ENCODE data around the gene MSI2. TPM values are rescaled to one million over a fixed set of nuclear protein-coding genes. Genes with fewer than 3 reads are reported as not detected.

MSI2 gene
- total and polyA plus RNA-seq, 12 donors: 32.6 to 411 (median 148) TPM

DNA sequence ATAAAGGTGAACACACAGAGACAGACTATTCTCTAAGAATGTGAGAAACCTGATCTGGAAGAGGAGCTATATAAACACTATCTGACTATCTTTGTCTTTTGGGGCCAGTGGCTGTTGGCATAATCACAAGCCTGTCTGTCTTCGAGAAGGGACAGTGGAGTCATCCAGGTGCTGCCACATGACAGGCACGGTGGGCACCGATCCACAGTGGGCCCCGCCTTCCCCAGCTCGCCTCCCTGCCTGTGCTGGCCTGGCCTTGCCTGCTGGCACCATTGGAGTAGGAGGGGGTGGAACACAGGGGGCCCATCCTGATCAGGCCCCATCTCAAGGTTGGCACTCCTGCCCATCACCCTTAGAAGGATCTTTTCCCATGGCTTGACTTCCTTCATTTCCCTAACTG, 376.0 kb downstream of the MSI2 start:
- 77 to 86% (median 83%) methylated on average over 2 to 5 of the region's 5 CpGs for WGBS, 4 donors
- no peak overlapping the region for H3K27ac ChIP-seq
- peak in 1 of 7 donors; percentile 11 for DNase-seq
- no peaks in the 10 kb centered on the region for H3K9me3 ChIP-seq (replicated peaks in 1 of 3)
- intact Hi-C loops (cut with DNase I): no loop called here
- H3K36me3 ChIP-seq (replicated peaks in 1 of 2): no peaks in the 10 kb centered on the region
- no peak overlapping the region for H3K4me3 ChIP-seq
- no peak for TF ChIP-seq POLR2A (IDR thresholded peaks at IDR 0.05)
- TF ChIP-seq, protein P1, sequence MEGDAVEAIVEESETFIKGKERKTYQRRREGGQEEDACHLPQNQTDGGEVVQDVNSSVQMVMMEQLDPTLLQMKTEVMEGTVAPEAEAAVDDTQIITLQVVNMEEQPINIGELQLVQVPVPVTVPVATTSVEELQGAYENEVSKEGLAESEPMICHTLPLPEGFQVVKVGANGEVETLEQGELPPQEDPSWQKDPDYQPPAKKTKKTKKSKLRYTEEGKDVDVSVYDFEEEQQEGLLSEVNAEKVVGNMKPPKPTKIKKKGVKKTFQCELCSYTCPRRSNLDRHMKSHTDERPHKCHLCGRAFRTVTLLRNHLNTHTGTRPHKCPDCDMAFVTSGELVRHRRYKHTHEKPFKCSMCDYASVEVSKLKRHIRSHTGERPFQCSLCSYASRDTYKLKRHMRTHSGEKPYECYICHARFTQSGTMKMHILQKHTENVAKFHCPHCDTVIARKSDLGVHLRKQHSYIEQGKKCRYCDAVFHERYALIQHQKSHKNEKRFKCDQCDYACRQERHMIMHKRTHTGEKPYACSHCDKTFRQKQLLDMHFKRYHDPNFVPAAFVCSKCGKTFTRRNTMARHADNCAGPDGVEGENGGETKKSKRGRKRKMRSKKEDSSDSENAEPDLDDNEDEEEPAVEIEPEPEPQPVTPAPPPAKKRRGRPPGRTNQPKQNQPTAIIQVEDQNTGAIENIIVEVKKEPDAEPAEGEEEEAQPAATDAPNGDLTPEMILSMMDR (IDR thresholded peaks at IDR 0.05): no peak
- no peaks in the 10 kb centered on the region for H3K4me1 ChIP-seq (replicated peaks in 1 of 2)
- H3K27me3 ChIP-seq: no peaks in the 10 kb centered on the region

DNA sequence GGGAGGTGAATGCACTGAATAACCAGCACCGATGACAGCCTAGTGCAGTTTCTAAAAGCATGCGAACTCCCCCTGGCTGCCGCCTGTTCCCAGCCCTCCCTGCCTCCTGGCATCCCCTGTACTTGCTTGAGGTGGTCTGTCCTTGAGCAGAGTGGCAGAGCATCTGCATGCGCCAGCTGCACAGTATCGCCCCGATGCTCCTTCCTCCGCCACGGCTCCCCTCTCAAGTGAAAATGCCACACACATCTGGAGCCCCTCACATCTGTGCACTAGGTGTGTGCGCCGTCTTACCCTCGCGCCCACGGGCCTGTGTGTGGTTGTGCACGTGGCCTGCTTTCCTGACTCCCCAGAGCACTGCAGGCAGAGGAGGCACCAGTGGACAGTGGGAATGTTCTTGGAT, 376.9 kb downstream of the MSI2 start:
- no peaks in the 10 kb centered on the region for H3K9me3 ChIP-seq (replicated peaks in 1 of 3)
- H3K4me3 ChIP-seq: no peak overlapping the region
- peak in 1 of 7 donors; percentile 10 for DNase-seq
- intact Hi-C loops (cut with DNase I): no loop called here
- H3K27me3 ChIP-seq: no peaks in the 10 kb centered on the region
- H3K4me1 ChIP-seq (replicated peaks in 1 of 2): no peaks in the 10 kb centered on the region
- no peaks in the 10 kb centered on the region for H3K36me3 ChIP-seq (replicated peaks in 1 of 2)
- TF ChIP-seq, protein P1 (IDR thresholded peaks at IDR 0.05): no peak
- no peak for TF ChIP-seq POLR2A (IDR thresholded peaks at IDR 0.05)
- no peak overlapping the region for H3K27ac ChIP-seq
- 84 to 93% (median 86%) methylated on average over 14 of the region's 14 CpGs for WGBS, 4 donors

DNA sequence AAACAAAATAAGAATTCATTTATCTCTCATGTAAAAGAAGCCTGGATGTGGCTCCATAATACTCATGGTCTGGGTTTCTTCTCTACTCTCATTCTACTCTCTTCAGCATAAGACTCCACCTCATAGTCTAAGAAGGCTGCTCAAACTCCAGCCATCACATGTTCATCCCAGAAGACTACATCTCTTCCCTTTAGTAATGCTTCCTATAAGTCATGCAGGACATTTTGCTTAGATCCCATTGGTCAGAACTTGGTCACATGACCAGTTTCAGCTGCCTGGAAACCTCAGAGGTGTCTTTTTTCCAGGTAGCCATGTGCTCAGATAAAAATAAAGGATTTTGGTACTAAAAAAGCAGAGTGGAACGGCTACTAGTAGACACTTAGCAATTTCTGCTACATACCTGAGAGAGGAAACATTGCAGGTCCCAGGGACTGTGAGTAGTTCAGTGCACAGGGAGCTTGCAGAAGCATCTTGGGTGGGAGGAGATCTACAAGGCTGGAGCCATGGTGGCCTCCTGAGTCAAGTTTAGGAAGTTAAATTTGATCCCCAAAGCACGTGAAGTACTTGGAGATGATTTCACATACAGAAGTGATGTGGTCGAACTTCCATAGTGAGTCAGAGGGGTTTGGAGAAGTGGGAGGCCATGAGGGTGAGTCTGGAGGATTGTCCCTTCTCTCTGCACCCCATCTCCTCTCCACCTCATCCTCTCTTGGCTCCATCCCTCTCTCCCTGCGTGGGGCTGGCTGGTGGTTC, 378.6 kb downstream of the MSI2 start:
- TF ChIP-seq, protein P1 (IDR thresholded peaks at IDR 0.05): no peak
- no peak for TF ChIP-seq POLR2A (IDR thresholded peaks at IDR 0.05)
- Histone ChIP-seq H3K27me3 (no peaks in the 10 kb centered on the region), H3K36me3 (replicated peaks in 1 of 2) (no peaks in the 10 kb centered on the region), H3K27ac (no peak overlapping the region), H3K4me1 (replicated peaks in 1 of 2) (no peaks in the 10 kb centered on the region), H3K9me3 (replicated peaks in 1 of 3) (no peaks in the 10 kb centered on the region), H3K4me3 (no peak overlapping the region)
- no peak for DNase-seq
- 60 to 100% (median 83%) methylated on average over 4 of the region's 4 CpGs for WGBS, 4 donors
- intact Hi-C loops (cut with DNase I): no loop called here

DNA sequence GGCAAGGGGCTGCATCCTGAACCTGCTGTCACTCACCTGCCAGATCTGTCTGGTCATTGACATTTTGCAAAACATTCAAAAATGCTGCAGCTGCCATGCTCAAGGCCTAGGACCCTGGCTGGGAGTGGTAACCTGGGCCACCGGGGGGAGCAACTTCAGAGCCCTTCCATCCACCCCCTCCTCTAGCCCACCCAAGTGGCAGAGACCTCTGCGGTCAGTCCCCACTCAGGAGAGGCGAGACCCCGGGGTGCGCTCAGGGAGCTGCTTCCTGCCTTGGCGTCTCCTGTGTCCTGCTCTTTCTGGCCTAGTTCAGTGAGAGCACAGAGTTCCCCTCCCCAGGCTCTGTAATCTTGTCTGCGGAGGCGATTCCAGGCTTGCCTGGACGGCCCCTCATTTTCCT, 380.0 kb downstream of the MSI2 start:
- TF ChIP-seq, protein P1 (IDR thresholded peaks at IDR 0.05): no peak
- TF ChIP-seq POLR2A (IDR thresholded peaks at IDR 0.05): no peak
- Histone ChIP-seq H3K27me3 (no peaks in the 10 kb centered on the region), H3K27ac (no peak overlapping the region), H3K4me3 (no peak overlapping the region), H3K36me3 (replicated peaks in 1 of 2) (no peaks in the 10 kb centered on the region), H3K9me3 (replicated peaks in 1 of 3) (no peaks in the 10 kb centered on the region), H3K4me1 (replicated peaks in 1 of 2) (peaks cover 0 to 6% of the 10 kb centered on the region in 2 donors)
- intact Hi-C loops (cut with DNase I): no loop called here
- DNase-seq: no peak
- WGBS, 4 donors: 79 to 92% (median 84%) methylated on average over 4 to 9 of the region's 9 CpGs

All from adrenal gland (tissue), 12 donors.